HEK293 (cell line): Measurements from ENCODE around the gene PREX1.

ENCODE experiments used
- CTCF ChIA-PET: fragments of 350-600 bp; formaldehyde crosslinking; extraction: SDS; loops from one replicate; lab custom pipeline; 2021; ENCODE audit warnings: antibody characterized with exemption; lab: Yijun Ruan, JAX
- POLR2A ChIA-PET: fragments of 300-600 bp; formaldehyde crosslinking; extraction: SDS; loops from one replicate; lab custom pipeline; 2020; ENCODE audit warnings: antibody characterized with exemption, inconsistent platforms; lab: Yijun Ruan, JAX
- H3K27ac ChIP-seq: fragments of 200-500 bp; sonication (Bioruptor generic); 2 replicates; pipeline ENCODE4 v1.5.1; 2014; ENCODE audit warnings: low read depth, low read length, control low read depth, inconsistent platforms; ENCODE audit errors: extremely low read depth
- H3K36me3 ChIP-seq, 2 experiments: fragments of 200-500 bp in 1 of 2; sonication (Bioruptor generic) in 1 of 2; 1 replicate in 1 of 2; 2 replicates in 1 of 2; pipeline ENCODE4 v1.5.1; 2014 to 2017; ENCODE audit warnings: inconsistent platforms in 2 of 2, low read length in 2 of 2; ENCODE audit not compliant: control insufficient read depth in 2 of 2, insufficient read depth in 1 of 2
- H3K4me1 ChIP-seq: fragments of 200-500 bp; sonication (Bioruptor generic); 2 replicates; pipeline ENCODE4 v1.5.1; 2014; ENCODE audit warnings: mild to moderate bottlenecking, low read length, inconsistent platforms; ENCODE audit not compliant: control insufficient read depth, insufficient read depth
- H3K4me3 ChIP-seq: 2 replicates; pipeline ENCODE4 v1.5.1; 2011; ENCODE audit warnings: low read depth, mild to moderate bottlenecking, control low read depth, low read length, moderate library complexity
- H3K9me3 ChIP-seq: fragments of 200-500 bp; sonication (Bioruptor generic); 2 replicates; pipeline ENCODE4 v1.5.1; 2014; ENCODE audit warnings: low read depth, low read length, inconsistent platforms; ENCODE audit not compliant: control insufficient read depth, insufficient read depth
- GFI1B ChIP-seq: fragments of 450-650 bp; formaldehyde crosslinking; IDR thresholded peaks from 2 replicates; pipeline ENCODE4 v1.5.1; 2016; ENCODE audit warnings: missing biosample characterization, missing genetic modification characterization
- ZBTB20 ChIP-seq: fragments of 450-650 bp; formaldehyde crosslinking; IDR thresholded peaks from 2 replicates; pipeline ENCODE4 v1.5.1; 2016; ENCODE audit warnings: missing biosample characterization, missing genetic modification characterization
- ZBTB48 ChIP-seq: fragments of 450-650 bp; formaldehyde crosslinking; IDR thresholded peaks from 2 replicates; pipeline ENCODE4 v1.5.1; 2016; ENCODE audit warnings: missing biosample characterization, missing genetic modification characterization
- ZNF214 ChIP-seq: fragments of 450-650 bp; formaldehyde crosslinking; IDR thresholded peaks from 2 replicates; pipeline ENCODE4 v1.5.1; 2017; ENCODE audit warnings: missing biosample characterization, mild to moderate bottlenecking, missing genetic modification characterization, borderline replicate concordance
- ZNF311 ChIP-seq: fragments of 450-650 bp; formaldehyde crosslinking; IDR thresholded peaks from 2 replicates; pipeline ENCODE4 v1.5.1; 2017; ENCODE audit warnings: missing biosample characterization, missing genetic modification characterization, borderline replicate concordance
- ZNF426 ChIP-seq: fragments of 450-650 bp; formaldehyde crosslinking; IDR thresholded peaks from 2 replicates; pipeline ENCODE4 v1.5.1; 2017; ENCODE audit warnings: missing biosample characterization, missing genetic modification characterization, mild to moderate bottlenecking, inconsistent platforms, moderate library complexity
- ZNF510 ChIP-seq: fragments of 450-650 bp; formaldehyde crosslinking; IDR thresholded peaks from 2 replicates; pipeline ENCODE4 v1.5.1; 2018; ENCODE audit warnings: mild to moderate bottlenecking, missing genetic modification characterization, missing biosample characterization; ENCODE audit not compliant: insufficient replicate concordance
- ZNF621 ChIP-seq: fragments of 450-650 bp; formaldehyde crosslinking; IDR thresholded peaks from 2 replicates; pipeline ENCODE4 v1.5.1; 2017; ENCODE audit warnings: missing biosample characterization, missing genetic modification characterization
- ZNF768 ChIP-seq: fragments of 450-650 bp; formaldehyde crosslinking; IDR thresholded peaks from 2 replicates; pipeline ENCODE4 v1.5.1; 2018; ENCODE audit warnings: missing biosample characterization, mild to moderate bottlenecking, missing genetic modification characterization
- ZNF791 ChIP-seq: fragments of 450-650 bp; formaldehyde crosslinking; IDR thresholded peaks from 2 replicates; pipeline ENCODE4 v1.5.1; 2016; ENCODE audit warnings: missing biosample characterization, missing genetic modification characterization
- TF ChIP-seq, protein P1 (sequence below): fragments of 450-650 bp; formaldehyde crosslinking; IDR thresholded peaks from 2 replicates; pipeline ENCODE4 v1.5.1; 2016; ENCODE audit warnings: missing biosample characterization, missing genetic modification characterization
- TF ChIP-seq, protein P2 (sequence below): fragments of 450-650 bp; formaldehyde crosslinking; IDR thresholded peaks from 2 replicates; pipeline ENCODE4 v1.5.1; 2017; ENCODE audit warnings: missing biosample characterization, missing genetic modification characterization
- TF ChIP-seq, protein P3 (sequence below): fragments of 450-650 bp; formaldehyde crosslinking; conservative IDR thresholded peaks from 2 replicates; pipeline ENCODE4 v1.5.1; 2016; ENCODE audit warnings: low read depth, missing biosample characterization, missing genetic modification characterization
- TF ChIP-seq, protein P4 (sequence below): fragments of 450-650 bp; formaldehyde crosslinking; IDR thresholded peaks from 2 replicates; pipeline ENCODE4 v1.5.1; 2017; ENCODE audit warnings: missing biosample characterization, mild to moderate bottlenecking, missing genetic modification characterization, moderate library complexity
- TF ChIP-seq, protein P5 (sequence below): fragments of 450-650 bp; formaldehyde crosslinking; IDR thresholded peaks from 2 replicates; pipeline ENCODE4 v1.5.1; 2016; ENCODE audit warnings: missing biosample characterization, missing genetic modification characterization
- TF ChIP-seq, protein P6 (sequence below): fragments of 450-650 bp; formaldehyde crosslinking; IDR thresholded peaks from 2 replicates; pipeline ENCODE4 v1.5.1; 2016; ENCODE audit warnings: missing biosample characterization, missing genetic modification characterization

The PREX1 gene

DNA sequence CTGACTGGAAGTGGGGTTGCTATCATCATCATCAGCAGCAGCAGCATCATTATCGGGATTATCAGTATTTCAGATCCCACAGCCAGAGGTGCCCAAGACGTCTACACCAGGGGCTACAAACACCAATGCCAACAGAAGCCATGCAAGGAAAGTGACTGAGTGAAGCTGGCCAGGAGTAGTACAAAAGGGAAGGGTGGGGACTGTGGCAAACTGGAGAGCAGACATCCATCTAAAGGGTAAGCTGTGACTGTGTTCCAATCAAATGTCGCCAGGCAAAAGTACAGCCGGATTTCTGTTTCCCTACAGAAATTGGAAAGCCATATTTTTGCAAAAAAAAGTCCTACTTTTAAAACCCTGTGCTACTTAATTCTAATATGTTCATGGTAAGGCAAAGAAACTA is 50.0 kb downstream of the PREX1 start (continued):
- no peak for TF ChIP-seq ZNF791 (tag by site-specific recombination)
- no peak for TF ChIP-seq ZNF311 (tag by site-specific recombination)
- TF ChIP-seq, protein P1, sequence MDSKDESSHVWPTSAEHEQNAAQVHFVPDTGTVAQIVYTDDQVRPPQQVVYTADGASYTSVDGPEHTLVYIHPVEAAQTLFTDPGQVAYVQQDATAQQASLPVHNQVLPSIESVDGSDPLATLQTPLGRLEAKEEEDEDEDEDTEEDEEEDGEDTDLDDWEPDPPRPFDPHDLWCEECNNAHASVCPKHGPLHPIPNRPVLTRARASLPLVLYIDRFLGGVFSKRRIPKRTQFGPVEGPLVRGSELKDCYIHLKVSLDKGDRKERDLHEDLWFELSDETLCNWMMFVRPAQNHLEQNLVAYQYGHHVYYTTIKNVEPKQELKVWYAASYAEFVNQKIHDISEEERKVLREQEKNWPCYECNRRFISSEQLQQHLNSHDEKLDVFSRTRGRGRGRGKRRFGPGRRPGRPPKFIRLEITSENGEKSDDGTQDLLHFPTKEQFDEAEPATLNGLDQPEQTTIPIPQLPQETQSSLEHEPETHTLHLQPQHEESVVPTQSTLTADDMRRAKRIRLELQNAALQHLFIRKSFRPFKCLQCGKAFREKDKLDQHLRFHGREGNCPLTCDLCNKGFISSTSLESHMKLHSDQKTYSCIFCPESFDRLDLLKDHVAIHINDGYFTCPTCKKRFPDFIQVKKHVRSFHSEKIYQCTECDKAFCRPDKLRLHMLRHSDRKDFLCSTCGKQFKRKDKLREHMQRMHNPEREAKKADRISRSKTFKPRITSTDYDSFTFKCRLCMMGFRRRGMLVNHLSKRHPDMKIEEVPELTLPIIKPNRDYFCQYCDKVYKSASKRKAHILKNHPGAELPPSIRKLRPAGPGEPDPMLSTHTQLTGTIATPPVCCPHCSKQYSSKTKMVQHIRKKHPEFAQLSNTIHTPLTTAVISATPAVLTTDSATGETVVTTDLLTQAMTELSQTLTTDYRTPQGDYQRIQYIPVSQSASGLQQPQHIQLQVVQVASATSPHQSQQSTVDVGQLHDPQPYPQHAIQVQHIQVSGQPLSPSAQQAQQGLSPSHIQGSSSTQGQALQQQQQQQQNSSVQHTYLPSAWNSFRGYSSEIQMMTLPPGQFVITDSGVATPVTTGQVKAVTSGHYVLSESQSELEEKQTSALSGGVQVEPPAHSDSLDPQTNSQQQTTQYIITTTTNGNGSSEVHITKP (tag by site-specific recombination), result no peak

DNA sequence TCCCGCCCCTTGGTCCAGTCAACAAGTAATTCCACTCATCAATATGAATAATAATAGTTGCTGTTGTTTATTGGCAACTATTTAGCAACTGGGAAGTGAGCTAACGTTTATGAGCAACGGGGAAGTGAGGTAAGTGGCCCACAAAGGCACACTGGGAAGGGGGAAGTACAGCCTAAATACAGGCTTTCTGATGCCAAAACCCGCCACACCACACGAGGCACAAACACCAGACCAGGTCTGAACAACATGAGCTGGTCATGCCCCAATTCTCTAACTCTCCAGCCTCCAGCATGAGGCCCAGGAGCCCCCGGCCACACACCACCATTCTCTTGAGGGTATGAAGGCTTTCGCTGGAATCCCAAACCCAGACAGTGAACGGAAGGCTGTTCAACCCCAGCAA is 50.8 kb downstream of the PREX1 start:
- POLR2A ChIA-PET, result no interaction called here
- Histone ChIP-seq H3K4me3 (no peak overlapping the region), H3K36me3 (no peaks in the 10 kb centered on the region), H3K9me3 (no peaks in the 10 kb centered on the region), H3K27ac (no peak overlapping the region), H3K4me1 (no peaks in the 10 kb centered on the region)
- CTCF ChIA-PET, result no interaction called here
- TF ChIP-seq ZNF510 (tag by site-specific recombination) (no peak), ZNF768 (tag by site-specific recombination) (no peak), ZNF214 (tag by site-specific recombination) (no peak), GFI1B (tag by site-specific recombination) (no peak), ZNF426 (no peak), ZBTB20 (no peak), ZNF621 (tag by site-specific recombination) (no peak), ZBTB48 (tag by site-specific recombination) (no peak)
- TF ChIP-seq, protein P2, sequence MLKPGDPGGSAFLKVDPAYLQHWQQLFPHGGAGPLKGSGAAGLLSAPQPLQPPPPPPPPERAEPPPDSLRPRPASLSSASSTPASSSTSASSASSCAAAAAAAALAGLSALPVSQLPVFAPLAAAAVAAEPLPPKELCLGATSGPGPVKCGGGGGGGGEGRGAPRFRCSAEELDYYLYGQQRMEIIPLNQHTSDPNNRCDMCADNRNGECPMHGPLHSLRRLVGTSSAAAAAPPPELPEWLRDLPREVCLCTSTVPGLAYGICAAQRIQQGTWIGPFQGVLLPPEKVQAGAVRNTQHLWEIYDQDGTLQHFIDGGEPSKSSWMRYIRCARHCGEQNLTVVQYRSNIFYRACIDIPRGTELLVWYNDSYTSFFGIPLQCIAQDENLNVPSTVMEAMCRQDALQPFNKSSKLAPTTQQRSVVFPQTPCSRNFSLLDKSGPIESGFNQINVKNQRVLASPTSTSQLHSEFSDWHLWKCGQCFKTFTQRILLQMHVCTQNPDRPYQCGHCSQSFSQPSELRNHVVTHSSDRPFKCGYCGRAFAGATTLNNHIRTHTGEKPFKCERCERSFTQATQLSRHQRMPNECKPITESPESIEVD, result no peak
- TF ChIP-seq, protein P1 (tag by site-specific recombination), result no peak
- TF ChIP-seq, protein P3, sequence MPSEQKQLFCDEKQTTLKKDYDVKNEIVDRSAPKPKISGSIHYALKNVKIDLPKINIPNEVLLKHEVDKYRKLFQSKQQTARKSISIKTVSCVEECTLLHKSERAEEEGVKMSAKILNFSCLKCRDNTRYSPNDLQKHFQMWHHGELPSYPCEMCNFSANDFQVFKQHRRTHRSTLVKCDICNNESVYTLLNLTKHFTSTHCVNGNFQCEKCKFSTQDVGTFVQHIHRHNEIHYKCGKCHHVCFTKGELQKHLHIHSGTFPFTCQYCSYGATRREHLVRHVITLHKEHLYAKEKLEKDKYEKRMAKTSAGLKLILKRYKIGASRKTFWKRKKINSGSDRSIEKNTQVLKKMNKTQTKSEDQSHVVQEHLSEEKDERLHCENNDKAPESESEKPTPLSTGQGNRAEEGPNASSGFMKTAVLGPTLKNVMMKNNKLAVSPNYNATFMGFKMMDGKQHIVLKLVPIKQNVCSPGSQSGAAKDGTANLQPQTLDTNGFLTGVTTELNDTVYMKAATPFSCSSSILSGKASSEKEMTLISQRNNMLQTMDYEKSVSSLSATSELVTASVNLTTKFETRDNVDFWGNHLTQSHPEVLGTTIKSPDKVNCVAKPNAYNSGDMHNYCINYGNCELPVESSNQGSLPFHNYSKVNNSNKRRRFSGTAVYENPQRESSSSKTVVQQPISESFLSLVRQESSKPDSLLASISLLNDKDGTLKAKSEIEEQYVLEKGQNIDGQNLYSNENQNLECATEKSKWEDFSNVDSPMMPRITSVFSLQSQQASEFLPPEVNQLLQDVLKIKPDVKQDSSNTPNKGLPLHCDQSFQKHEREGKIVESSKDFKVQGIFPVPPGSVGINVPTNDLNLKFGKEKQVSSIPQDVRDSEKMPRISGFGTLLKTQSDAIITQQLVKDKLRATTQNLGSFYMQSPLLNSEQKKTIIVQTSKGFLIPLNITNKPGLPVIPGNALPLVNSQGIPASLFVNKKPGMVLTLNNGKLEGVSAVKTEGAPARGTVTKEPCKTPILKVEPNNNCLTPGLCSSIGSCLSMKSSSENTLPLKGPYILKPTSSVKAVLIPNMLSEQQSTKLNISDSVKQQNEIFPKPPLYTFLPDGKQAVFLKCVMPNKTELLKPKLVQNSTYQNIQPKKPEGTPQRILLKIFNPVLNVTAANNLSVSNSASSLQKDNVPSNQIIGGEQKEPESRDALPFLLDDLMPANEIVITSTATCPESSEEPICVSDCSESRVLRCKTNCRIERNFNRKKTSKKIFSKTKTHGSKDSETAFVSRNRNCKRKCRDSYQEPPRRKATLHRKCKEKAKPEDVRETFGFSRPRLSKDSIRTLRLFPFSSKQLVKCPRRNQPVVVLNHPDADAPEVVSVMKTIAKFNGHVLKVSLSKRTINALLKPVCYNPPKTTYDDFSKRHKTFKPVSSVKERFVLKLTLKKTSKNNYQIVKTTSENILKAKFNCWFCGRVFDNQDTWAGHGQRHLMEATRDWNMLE (tag by site-specific recombination), result no peak
- TF ChIP-seq, protein P4, sequence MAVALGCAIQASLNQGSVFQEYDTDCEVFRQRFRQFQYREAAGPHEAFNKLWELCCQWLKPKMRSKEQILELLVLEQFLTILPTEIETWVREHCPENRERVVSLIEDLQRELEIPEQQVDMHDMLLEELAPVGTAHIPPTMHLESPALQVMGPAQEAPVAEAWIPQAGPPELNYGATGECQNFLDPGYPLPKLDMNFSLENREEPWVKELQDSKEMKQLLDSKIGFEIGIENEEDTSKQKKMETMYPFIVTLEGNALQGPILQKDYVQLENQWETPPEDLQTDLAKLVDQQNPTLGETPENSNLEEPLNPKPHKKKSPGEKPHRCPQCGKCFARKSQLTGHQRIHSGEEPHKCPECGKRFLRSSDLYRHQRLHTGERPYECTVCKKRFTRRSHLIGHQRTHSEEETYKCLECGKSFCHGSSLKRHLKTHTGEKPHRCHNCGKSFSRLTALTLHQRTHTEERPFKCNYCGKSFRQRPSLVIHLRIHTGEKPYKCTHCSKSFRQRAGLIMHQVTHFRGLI (tag by site-specific recombination), result no peak
- TF ChIP-seq, protein P5, sequence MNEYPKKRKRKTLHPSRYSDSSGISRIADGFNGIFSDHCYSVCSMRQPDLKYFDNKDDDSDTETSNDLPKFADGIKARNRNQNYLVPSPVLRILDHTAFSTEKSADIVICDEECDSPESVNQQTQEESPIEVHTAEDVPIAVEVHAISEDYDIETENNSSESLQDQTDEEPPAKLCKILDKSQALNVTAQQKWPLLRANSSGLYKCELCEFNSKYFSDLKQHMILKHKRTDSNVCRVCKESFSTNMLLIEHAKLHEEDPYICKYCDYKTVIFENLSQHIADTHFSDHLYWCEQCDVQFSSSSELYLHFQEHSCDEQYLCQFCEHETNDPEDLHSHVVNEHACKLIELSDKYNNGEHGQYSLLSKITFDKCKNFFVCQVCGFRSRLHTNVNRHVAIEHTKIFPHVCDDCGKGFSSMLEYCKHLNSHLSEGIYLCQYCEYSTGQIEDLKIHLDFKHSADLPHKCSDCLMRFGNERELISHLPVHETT (tag by site-specific recombination), result no peak
- TF ChIP-seq, protein P6, sequence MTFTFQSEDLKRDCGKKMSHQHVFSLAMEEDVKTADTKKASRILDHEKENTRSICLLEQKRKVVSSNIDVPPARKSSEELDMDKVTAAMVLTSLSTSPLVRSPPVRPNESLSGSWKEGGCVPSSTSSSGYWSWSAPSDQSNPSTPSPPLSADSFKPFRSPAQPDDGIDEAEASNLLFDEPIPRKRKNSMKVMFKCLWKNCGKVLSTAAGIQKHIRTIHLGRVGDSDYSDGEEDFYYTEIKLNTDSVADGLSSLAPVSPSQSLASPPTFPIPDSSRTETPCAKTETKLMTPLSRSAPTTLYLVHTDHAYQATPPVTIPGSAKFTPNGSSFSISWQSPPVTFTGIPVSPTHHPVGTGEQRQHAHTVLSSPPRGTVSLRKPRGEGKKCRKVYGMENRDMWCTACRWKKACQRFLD (tag by site-specific recombination), result no peak
